Caco-2 (cell line): ENCODE results near the gene RFC3. TPM values are rescaled to one million over a fixed set of nuclear protein-coding genes. Genes with fewer than 3 reads are reported as not detected.

Experiments
- BruUV-seq: library from RNA; stranded (reverse); fragments of 400-500 nt; replicated peaks from 2 replicates; lab custom pipeline; 2021; lab: Mats Ljungman, UMichigan
- CTCF ChIA-PET: fragments of 300-600 bp; sonication (Branson Sonifier 250); formaldehyde crosslinking; loops from one replicate; lab custom pipeline; 2022; ENCODE audit warnings: antibody characterized with exemption; lab: Charles Lee
- POLR2A ChIA-PET: fragments of 300-600 bp; sonication (Branson Sonifier 250); formaldehyde crosslinking; loops from one replicate; lab custom pipeline; 2022; ENCODE audit warnings: antibody characterized with exemption; lab: Charles Lee
- DNase-seq, 2 experiments: peaks; one replicate each; pipeline versions ENCODE4 v3.0.0 to v3.0.0-alpha.2; 2020 to 2022
- H3K27me3 ChIP-seq: replicated peaks from 2 replicates; pipeline ENCODE4 v1.6.0; 2011; ENCODE audit warnings: low read length; ENCODE audit not compliant: control insufficient read depth, insufficient read depth
- H3K36me3 ChIP-seq: 2 replicates; pipeline ENCODE4 v1.5.1; 2011; ENCODE audit warnings: low read length; ENCODE audit not compliant: control insufficient read depth, insufficient read depth
- H3K4me1 ChIP-seq: fragments of 250-450 bp; sonication (Bioruptor Pico); 2 replicates; pipeline ENCODE4 v1.5.1; 2020; ENCODE audit warnings: mild to moderate bottlenecking
- H3K4me3 ChIP-seq: 2 replicates; pipeline ENCODE4 v1.5.1; 2011; ENCODE audit warnings: low read depth, mild to moderate bottlenecking, control low read depth, low read length
- H3K9me3 ChIP-seq: fragments of 250-450 bp; sonication (Bioruptor Pico); 2 replicates; pipeline ENCODE4 v1.5.1; 2020; ENCODE audit warnings: mild to moderate bottlenecking, moderate library complexity
- H3K27ac Mint-ChIP-seq: one replicate; pipeline ENCODE4 v1.8.0; 2022; ENCODE audit warnings: mixed read lengths; ENCODE audit not compliant: unreplicated experiment
- H3K27me3 Mint-ChIP-seq: one replicate; pipeline ENCODE4 v1.8.0; 2022; ENCODE audit warnings: mixed read lengths; ENCODE audit not compliant: insufficient read depth, unreplicated experiment
- H3K36me3 Mint-ChIP-seq: one replicate; pipeline ENCODE4 v1.8.0; 2022; ENCODE audit warnings: mild to moderate bottlenecking, mixed read lengths; ENCODE audit not compliant: insufficient read depth, unreplicated experiment
- H3K4me1 Mint-ChIP-seq: one replicate; pipeline ENCODE4 v1.8.0; 2022; ENCODE audit warnings: low read depth, mixed read lengths; ENCODE audit not compliant: unreplicated experiment
- H3K4me3 Mint-ChIP-seq: one replicate; pipeline ENCODE4 v1.8.0; 2022; ENCODE audit warnings: mild to moderate bottlenecking, moderate library complexity, mixed read lengths; ENCODE audit not compliant: unreplicated experiment
- H3K9me3 Mint-ChIP-seq: one replicate; pipeline ENCODE4 v1.8.0; 2022; ENCODE audit warnings: mixed read lengths; ENCODE audit not compliant: unreplicated experiment
- intact Hi-C: fragments of 100-400 bp; cut with micrococcal nuclease; formaldehyde crosslinking; loops from one replicate; pipeline ENCODE4 v1.10.0; 2022; ENCODE audit not compliant: unreplicated experiment
- total RNA-seq: library from RNA; stranded (reverse); gene quantifications from 2 replicates; pipeline ENCODE4 v1.2.3, GENCODE V29; 2022
- TF ChIP-seq, protein P1 (sequence below), 2 experiments: fragments of 200-600 bp in 1 of 2; IDR thresholded peaks; 1 replicate in 1 of 2; 2 replicates in 1 of 2; pipeline versions ENCODE4 v1.5.1 to v1.8.0; 2011 to 2022; ENCODE audit warnings: antibody characterized with exemption in 1 of 2, control low read depth in 1 of 2, inconsistent platforms in 1 of 2, low read depth in 1 of 2, low read length in 1 of 2, mild to moderate bottlenecking in 1 of 2, moderate library complexity in 1 of 2; ENCODE audit not compliant: insufficient read depth in 1 of 2, severe bottlenecking in 1 of 2, unreplicated experiment in 1 of 2

RFC3 gene
- total RNA-seq, 1 experiment from 2014 or later = 50.2 TPM

DNA sequence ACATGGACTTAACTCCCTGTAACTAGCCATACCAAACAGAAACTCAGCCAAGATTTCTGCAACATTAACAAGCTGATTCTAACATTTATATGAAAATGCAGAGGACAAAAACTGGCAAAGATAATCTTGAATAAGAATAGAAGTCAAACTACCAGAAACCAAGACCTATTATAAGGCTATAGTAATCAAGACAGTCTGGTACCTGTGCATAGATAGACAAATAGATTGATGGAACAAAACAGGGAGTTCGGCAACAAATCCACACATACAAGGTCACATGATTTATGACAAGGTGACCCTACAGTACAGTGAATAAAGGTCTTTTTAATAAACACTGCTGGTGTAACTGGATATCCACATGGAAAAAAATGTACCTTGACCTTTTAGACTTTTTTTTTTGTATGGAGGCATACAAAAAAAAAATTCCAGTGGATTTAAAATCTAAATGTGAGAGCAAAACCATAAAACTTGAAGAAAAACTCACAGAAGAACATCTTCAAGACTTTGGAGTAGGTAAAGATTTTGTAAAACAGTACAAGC is 2.9 kb upstream of the RFC3 start:
- ChIA-PET CTCF (no interaction called here), POLR2A (no interaction called here)
- Mint-ChIP-seq H3K4me3 (no peak overlapping the region), H3K36me3 (peaks cover 10% of the 10 kb centered on the region), H3K9me3 (no peaks in the 10 kb centered on the region), H3K27me3 (no peaks in the 10 kb centered on the region), H3K4me1 (no peaks in the 10 kb centered on the region), H3K27ac (no peak overlapping the region)
- Histone ChIP-seq H3K4me1 (peaks cover 4% of the 10 kb centered on the region; the same call in 1 of the 2 replicates), H3K9me3 (no peaks in the 10 kb centered on the region), H3K27me3 (no peaks in the 10 kb centered on the region), H3K4me3 (no peak overlapping the region), H3K36me3 (no peaks in the 10 kb centered on the region)
- no TSS peak for BruUV-seq
- TF ChIP-seq, protein P1, sequence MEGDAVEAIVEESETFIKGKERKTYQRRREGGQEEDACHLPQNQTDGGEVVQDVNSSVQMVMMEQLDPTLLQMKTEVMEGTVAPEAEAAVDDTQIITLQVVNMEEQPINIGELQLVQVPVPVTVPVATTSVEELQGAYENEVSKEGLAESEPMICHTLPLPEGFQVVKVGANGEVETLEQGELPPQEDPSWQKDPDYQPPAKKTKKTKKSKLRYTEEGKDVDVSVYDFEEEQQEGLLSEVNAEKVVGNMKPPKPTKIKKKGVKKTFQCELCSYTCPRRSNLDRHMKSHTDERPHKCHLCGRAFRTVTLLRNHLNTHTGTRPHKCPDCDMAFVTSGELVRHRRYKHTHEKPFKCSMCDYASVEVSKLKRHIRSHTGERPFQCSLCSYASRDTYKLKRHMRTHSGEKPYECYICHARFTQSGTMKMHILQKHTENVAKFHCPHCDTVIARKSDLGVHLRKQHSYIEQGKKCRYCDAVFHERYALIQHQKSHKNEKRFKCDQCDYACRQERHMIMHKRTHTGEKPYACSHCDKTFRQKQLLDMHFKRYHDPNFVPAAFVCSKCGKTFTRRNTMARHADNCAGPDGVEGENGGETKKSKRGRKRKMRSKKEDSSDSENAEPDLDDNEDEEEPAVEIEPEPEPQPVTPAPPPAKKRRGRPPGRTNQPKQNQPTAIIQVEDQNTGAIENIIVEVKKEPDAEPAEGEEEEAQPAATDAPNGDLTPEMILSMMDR (IDR thresholded peaks at IDR 0.05; ENCODE audit: insufficient read depth in 1 of 2, low read depth in 1 of 2, low read length in 1 of 2, severe bottlenecking in 1 of 2, unreplicated experiment in 1 of 2) = no peak
- no peak for DNase-seq
- intact Hi-C loops = loop anchor here (5.0 kb wide), 1 partner anchor 262 kb away; no protein-coding TSS in a partner anchor

DNA sequence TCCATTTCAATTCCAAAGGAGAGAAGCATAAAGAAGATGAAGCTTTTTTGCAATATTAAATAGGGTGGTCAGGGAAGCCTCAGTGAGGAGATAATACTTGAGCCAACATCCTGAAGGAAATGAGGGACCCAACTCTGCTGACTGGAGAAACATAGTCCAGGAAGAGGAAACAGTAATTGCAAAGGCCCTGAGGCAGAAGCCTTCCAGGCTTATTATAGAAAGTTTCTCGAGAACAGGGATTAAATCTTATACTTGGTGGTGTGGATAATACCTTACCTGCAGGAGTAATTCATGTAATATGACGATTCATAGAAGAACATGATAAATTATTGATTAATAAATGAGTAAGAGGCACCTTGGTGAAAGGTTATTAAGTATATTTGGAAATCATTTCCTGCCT is 1.0 kb upstream of the RFC3 start:
- Mint-ChIP-seq H3K27ac (no peak overlapping the region), H3K9me3 (no peaks in the 10 kb centered on the region), H3K27me3 (no peaks in the 10 kb centered on the region), H3K4me3 (no peak overlapping the region), H3K36me3 (peaks cover 21% of the 10 kb centered on the region), H3K4me1 (no peaks in the 10 kb centered on the region)
- Histone ChIP-seq H3K27me3 (no peaks in the 10 kb centered on the region), H3K36me3 (no peaks in the 10 kb centered on the region; the same call in 1 of the 2 replicates), H3K9me3 (no peaks in the 10 kb centered on the region), H3K4me1 (peaks cover 4% of the 10 kb centered on the region; the same call in 1 of the 2 replicates), H3K4me3 (no peak overlapping the region)
- ChIA-PET POLR2A (no interaction called here), CTCF (no interaction called here)
- BruUV-seq = no TSS peak
- TF ChIP-seq, protein P1 (IDR thresholded peaks at IDR 0.05; ENCODE audit: insufficient read depth in 1 of 2, low read depth in 1 of 2, low read length in 1 of 2, severe bottlenecking in 1 of 2, unreplicated experiment in 1 of 2) = no peak
- no peak for DNase-seq
- intact Hi-C loops = loop anchor here (5.0 kb wide), 1 partner anchor 260 kb away; no protein-coding TSS in a partner anchor

DNA sequence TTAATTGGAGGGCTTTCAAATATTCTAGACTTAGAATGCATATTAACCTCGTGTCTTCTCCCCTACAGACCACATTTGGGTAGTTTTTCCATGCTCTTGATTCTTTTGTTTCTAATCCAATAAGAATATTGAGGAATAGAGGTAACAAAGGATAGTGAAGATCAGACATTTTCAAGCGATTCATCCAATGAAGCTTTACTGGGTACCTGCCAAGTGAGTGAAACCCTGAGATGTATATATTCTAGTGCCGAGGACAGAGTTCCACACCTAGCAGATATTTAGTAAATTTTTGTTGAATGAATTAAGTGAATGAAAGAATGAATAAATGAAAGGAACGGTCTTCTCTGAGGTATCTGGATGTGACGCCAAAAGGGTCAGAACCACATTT is 442 bp upstream of the RFC3 start:
- BruUV-seq = TSS peak; percentile 99
- CTCF ChIA-PET = no interaction called here
- peak overlapping the region; percentile 82 for H3K4me3 Mint-ChIP-seq
- Histone ChIP-seq H3K4me3 (peak overlapping the region; percentile 83), H3K36me3 (no peaks in the 10 kb centered on the region; the same call in 1 of the 2 replicates), H3K4me1 (peaks cover 4% of the 10 kb centered on the region; the same call in 1 of the 2 replicates), H3K9me3 (no peaks in the 10 kb centered on the region), H3K27me3 (no peaks in the 10 kb centered on the region)
- peaks cover 25% of the 10 kb centered on the region for H3K36me3 Mint-ChIP-seq
- no peak for DNase-seq
- no peaks in the 10 kb centered on the region for H3K9me3 Mint-ChIP-seq
- POLR2A ChIA-PET = interaction anchor here (0.9 kb wide), 1 partner anchor 275 kb away, joined by 3 read pairs; no protein-coding TSS in a partner anchor
- H3K27ac Mint-ChIP-seq = peak overlapping the region; percentile 91
- TF ChIP-seq, protein P1 (IDR thresholded peaks at IDR 0.05; ENCODE audit: insufficient read depth in 1 of 2, low read depth in 1 of 2, low read length in 1 of 2, severe bottlenecking in 1 of 2, unreplicated experiment in 1 of 2) = no peak
- intact Hi-C loops = loop anchor here (5.0 kb wide), 1 partner anchor 260 kb away; no protein-coding TSS in a partner anchor
- H3K4me1 Mint-ChIP-seq = no peaks in the 10 kb centered on the region
- H3K27me3 Mint-ChIP-seq = no peaks in the 10 kb centered on the region
